Measurements from ENCODE around the gene BTRC.

BTRC gene

GRCh38 chr10:101402711-101403110 lies 48.7 kb downstream of the BTRC start:
- Histone ChIP-seq H3K27me3 (ENCODE audit: insufficient read depth, poor library complexity, severe bottlenecking) (no peaks in the 10 kb centered on the region), H3K27ac (replicated peaks) (no peak overlapping the region), H3K4me3 (replicated peaks; ENCODE audit: insufficient read depth, low read length) (no peak overlapping the region)
- DNase-seq (ENCODE audit: low read depth in 1 of 2, low spot score in 1 of 2), result no peak
- TF ChIP-seq POLR2AphosphoS5 (IDR thresholded peaks at IDR 0.05; ENCODE audit: low read depth) (no peak), GABPA (IDR thresholded peaks at IDR 0.05; ENCODE audit: low read depth) (no peak), SPI1 (IDR thresholded peaks at IDR 0.05; ENCODE audit: borderline replicate concordance, low read depth) (no peak), CTCF (IDR thresholded peaks at IDR 0.05; ENCODE audit: insufficient read depth, low read length) (no peak)
- TF ChIP-seq, protein P1, sequence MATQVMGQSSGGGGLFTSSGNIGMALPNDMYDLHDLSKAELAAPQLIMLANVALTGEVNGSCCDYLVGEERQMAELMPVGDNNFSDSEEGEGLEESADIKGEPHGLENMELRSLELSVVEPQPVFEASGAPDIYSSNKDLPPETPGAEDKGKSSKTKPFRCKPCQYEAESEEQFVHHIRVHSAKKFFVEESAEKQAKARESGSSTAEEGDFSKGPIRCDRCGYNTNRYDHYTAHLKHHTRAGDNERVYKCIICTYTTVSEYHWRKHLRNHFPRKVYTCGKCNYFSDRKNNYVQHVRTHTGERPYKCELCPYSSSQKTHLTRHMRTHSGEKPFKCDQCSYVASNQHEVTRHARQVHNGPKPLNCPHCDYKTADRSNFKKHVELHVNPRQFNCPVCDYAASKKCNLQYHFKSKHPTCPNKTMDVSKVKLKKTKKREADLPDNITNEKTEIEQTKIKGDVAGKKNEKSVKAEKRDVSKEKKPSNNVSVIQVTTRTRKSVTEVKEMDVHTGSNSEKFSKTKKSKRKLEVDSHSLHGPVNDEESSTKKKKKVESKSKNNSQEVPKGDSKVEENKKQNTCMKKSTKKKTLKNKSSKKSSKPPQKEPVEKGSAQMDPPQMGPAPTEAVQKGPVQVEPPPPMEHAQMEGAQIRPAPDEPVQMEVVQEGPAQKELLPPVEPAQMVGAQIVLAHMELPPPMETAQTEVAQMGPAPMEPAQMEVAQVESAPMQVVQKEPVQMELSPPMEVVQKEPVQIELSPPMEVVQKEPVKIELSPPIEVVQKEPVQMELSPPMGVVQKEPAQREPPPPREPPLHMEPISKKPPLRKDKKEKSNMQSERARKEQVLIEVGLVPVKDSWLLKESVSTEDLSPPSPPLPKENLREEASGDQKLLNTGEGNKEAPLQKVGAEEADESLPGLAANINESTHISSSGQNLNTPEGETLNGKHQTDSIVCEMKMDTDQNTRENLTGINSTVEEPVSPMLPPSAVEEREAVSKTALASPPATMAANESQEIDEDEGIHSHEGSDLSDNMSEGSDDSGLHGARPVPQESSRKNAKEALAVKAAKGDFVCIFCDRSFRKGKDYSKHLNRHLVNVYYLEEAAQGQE (IDR thresholded peaks at IDR 0.05; ENCODE audit: insufficient replicate concordance, low read depth), result no peak

DNA sequence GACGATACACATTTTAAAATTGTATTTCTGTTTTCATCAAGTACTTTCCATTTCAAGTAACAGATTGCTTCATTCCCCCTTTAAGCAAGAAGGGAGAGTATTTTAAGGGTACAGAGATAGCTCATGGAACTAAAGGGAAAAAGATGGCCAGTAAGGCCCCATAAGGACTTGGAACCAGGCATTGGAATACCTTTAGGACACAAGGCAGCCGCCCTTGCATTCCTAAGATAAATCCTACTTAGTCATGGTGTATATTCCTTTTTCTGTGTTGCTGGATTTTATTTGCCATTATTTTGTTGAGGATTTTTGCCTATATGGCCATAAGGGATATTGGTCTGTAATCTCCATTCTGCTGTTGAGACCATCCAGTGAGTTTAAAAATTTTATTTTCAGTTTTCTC lies 49.2 kb downstream of the BTRC start:
- no peak for DNase-seq (ENCODE audit: low read depth in 1 of 2, low spot score in 1 of 2)
- Histone ChIP-seq H3K27me3 (ENCODE audit: insufficient read depth, poor library complexity, severe bottlenecking) (no peaks in the 10 kb centered on the region), H3K27ac (replicated peaks) (no peak overlapping the region), H3K4me3 (replicated peaks; ENCODE audit: insufficient read depth, low read length) (no peak overlapping the region)
- TF ChIP-seq CTCF (IDR thresholded peaks at IDR 0.05; ENCODE audit: insufficient read depth, low read length) (no peak), SPI1 (IDR thresholded peaks at IDR 0.05; ENCODE audit: borderline replicate concordance, low read depth) (no peak), GABPA (IDR thresholded peaks at IDR 0.05; ENCODE audit: low read depth) (no peak), POLR2AphosphoS5 (IDR thresholded peaks at IDR 0.05; ENCODE audit: low read depth) (no peak)
- TF ChIP-seq, protein P1 (IDR thresholded peaks at IDR 0.05; ENCODE audit: insufficient replicate concordance, low read depth), result no peak

- no peak for DNase-seq (ENCODE audit: low read depth in 1 of 2, low spot score in 1 of 2)
These were observed 51.0 kb downstream of the BTRC start for GRCh38 chr10:101405001-101405400.

More at GRCh38 chr10:101405001-101405400, 51.0 kb downstream of the BTRC start:
- H3K27ac ChIP-seq (replicated peaks), result no peak overlapping the region
- TF ChIP-seq GABPA (IDR thresholded peaks at IDR 0.05; ENCODE audit: low read depth) (no peak), CTCF (IDR thresholded peaks at IDR 0.05; ENCODE audit: insufficient read depth, low read length) (no peak), POLR2AphosphoS5 (IDR thresholded peaks at IDR 0.05; ENCODE audit: low read depth) (no peak), SPI1 (IDR thresholded peaks at IDR 0.05; ENCODE audit: borderline replicate concordance, low read depth) (no peak)
- TF ChIP-seq, protein P1 (IDR thresholded peaks at IDR 0.05; ENCODE audit: insufficient replicate concordance, low read depth), result no peak
- no peaks in the 10 kb centered on the region for H3K27me3 ChIP-seq (ENCODE audit: insufficient read depth, poor library complexity, severe bottlenecking)
- no peak overlapping the region for H3K4me3 ChIP-seq (replicated peaks; ENCODE audit: insufficient read depth, low read length)

All from HL-60 (cell line).